ENCODE results near the gene IGFL2. TPM values are rescaled to one million over a fixed set of nuclear protein-coding genes. Genes with fewer than 3 reads are reported as not detected.

Gene IGFL2
- total and polyA plus RNA-seq, 10 of the 15 experiments (the other 5 are each of a cell fraction or from before 2014, with no cell fraction given) = 0.19 TPM; not detected in 9

- TF ChIP-seq NRF1 (conservative IDR thresholded peaks at IDR 0.05; ENCODE audit: low read depth, low read length) (no peak), ATF3 (IDR thresholded peaks at IDR 0.05; ENCODE audit: borderline replicate concordance, extremely low read depth, low read depth, low read length) (no peak), GATAD2B (conservative IDR thresholded peaks at IDR 0.05; ENCODE audit: low read depth) (no peak)
These were observed 14.7 kb downstream of the IGFL2 start (continued) for GRCh38 chr19:46162731-46163130.

GRCh38 chr19:46173886-46174480 lies 25.9 kb downstream of the IGFL2 start:
- H3K9ac ChIP-seq (ENCODE audit: control insufficient read depth, insufficient read depth, low read length) = no peak overlapping the region
- no peak overlapping the region for H3K4me3 ChIP-seq
- no peaks in the 10 kb centered on the region for H3K36me3 ChIP-seq (ENCODE audit: control insufficient read depth in 2 of 2, insufficient read depth in 2 of 2, low read length in 1 of 2)
- ATAC-seq = no peak
- ChIA-PET POLR2A (interaction anchor here (0.5 kb wide), 1 partner anchor 128 kb away, joined by 3 read pairs; no protein-coding TSS in a partner anchor), SMC1A (ENCODE audit: uncharacterized antibody, unreplicated experiment) (no interaction called here), CTCF (interaction anchor here (0.8 to 1.1 kb wide), 4 partner anchors 11 to 145 kb away, joined by 3 to 6 read pairs (median 3); no protein-coding TSS in a partner anchor), RAD21 (ENCODE audit: unreplicated experiment) (no interaction called here)
- no peaks in the 10 kb centered on the region for H4K20me1 ChIP-seq (ENCODE audit: control insufficient read depth, insufficient read depth)
- H3K9me3 ChIP-seq (replicated peaks; ENCODE audit: control insufficient read depth, insufficient read depth, low read length) = no peaks in the 10 kb centered on the region
- H3K79me2 ChIP-seq (ENCODE audit: control insufficient read depth, insufficient read depth, low read length) = no peaks in the 10 kb centered on the region
- no peak overlapping the region for H3K27ac ChIP-seq (ENCODE audit: control insufficient read depth, insufficient read depth)
- H3K4me1 ChIP-seq (ENCODE audit: control insufficient read depth, insufficient read depth, low read length) = no peaks in the 10 kb centered on the region
- FAIRE-seq = no peak
- intact Hi-C loops (cut with micrococcal nuclease; ENCODE audit: unreplicated experiment) (no loop called here), in situ Hi-C loops (cut with MboI) (no loop called here)
- no peaks in the 10 kb centered on the region; a peak in 1 of 4 replicates for H3K27me3 ChIP-seq (replicated peaks in 1 of 2; ENCODE audit: control insufficient read depth in 2 of 2, insufficient read depth in 2 of 2, low read length in 1 of 2)
- WGBS (ENCODE audit: insufficient coverage, insufficient replicate concordance, low lambda C conversion rate, missing lambda C conversion rate) = 5% methylated on average over 8 of the region's 8 CpGs
- TF ChIP-seq CEBPZ (IDR thresholded peaks at IDR 0.05; ENCODE audit: low read depth, low read length) = no peak
- TF ChIP-seq ETV6 (conservative IDR thresholded peaks at IDR 0.05 in 1 of 2, IDR thresholded peaks at IDR 0.05 in 1 of 2; ENCODE audit: borderline replicate concordance in 1 of 2, low read depth in 1 of 2) = no peak
- no peak for TF ChIP-seq IRF5 (IDR thresholded peaks at IDR 0.05; ENCODE audit: borderline replicate concordance)
- no peak for TF ChIP-seq CBX3 (IDR thresholded peaks at IDR 0.05; ENCODE audit: borderline replicate concordance, low read depth)
- TF ChIP-seq SREBF2 (IDR thresholded peaks at IDR 0.05; ENCODE audit: low read length) = no peak
- no peak for TF ChIP-seq MEF2A (IDR thresholded peaks at IDR 0.05; ENCODE audit: insufficient read depth, low read depth, low read length)
- no peak for TF ChIP-seq MTA2 (IDR thresholded peaks at IDR 0.05; ENCODE audit: low read depth)
- no peak for TF ChIP-seq WRNIP1 (IDR thresholded peaks at IDR 0.05; ENCODE audit: borderline replicate concordance, low read depth, low read length)
- TF ChIP-seq STAT3 (IDR thresholded peaks at IDR 0.05; ENCODE audit: low read depth, low read length) = no peak
- TF ChIP-seq SKIL (IDR thresholded peaks at IDR 0.05; ENCODE audit: low read depth, poor library complexity, severe bottlenecking) = no peak
- no peak for TF ChIP-seq SREBF1 (IDR thresholded peaks at IDR 0.05; ENCODE audit: low read length)
- BruUV-seq (replicated peaks) = no TSS peak
- no peak overlapping the region for H3K4me2 ChIP-seq (ENCODE audit: control insufficient read depth, insufficient read depth)
- no peak for DNase-seq (ENCODE audit: low read depth, low spot score)
- H2AFZ ChIP-seq (ENCODE audit: control insufficient read depth, low read depth, low read length) = no peak overlapping the region
